GM23338 (cell line): ENCODE data around the gene SELP. TPM values are rescaled to one million over a fixed set of nuclear protein-coding genes. Genes with fewer than 3 reads are reported as not detected.

Source experiments
- ATAC-seq: fragments of 200-7000 bp; cut with Tn5 transposase; 3 replicates; pipeline ENCODE4 v1.9.1; 2020
- DNase-seq: peaks from one replicate; pipeline ENCODE4 v3.0.0-alpha.2; 2015; ENCODE audit warnings: low spot score
- H2AFZ ChIP-seq: fragments of 200-600 bp; sonication (generic); 2 replicates; pipeline ENCODE4 v1.8.0; 2016; ENCODE audit warnings: antibody characterized with exemption, mild to moderate bottlenecking, moderate library complexity
- H3F3A ChIP-seq: fragments of 200-600 bp; sonication (generic); replicated peaks from 2 replicates; pipeline ENCODE4 v1.8.0; 2017; ENCODE audit warnings: antibody characterized with exemption, mixed run types, low read depth
- H3K27ac ChIP-seq: fragments of 200-600 bp; sonication (generic); 2 replicates; pipeline ENCODE4 v1.6.1; 2016; ENCODE audit warnings: low read depth
- H3K27me3 ChIP-seq: fragments of 200-600 bp; sonication (generic); 2 replicates; pipeline ENCODE4 v1.8.0; 2016; ENCODE audit warnings: mild to moderate bottlenecking, mixed run types, moderate library complexity; ENCODE audit not compliant: insufficient read depth
- H3K36me3 ChIP-seq: fragments of 200-600 bp; sonication (generic); 2 replicates; pipeline ENCODE4 v1.8.0; 2016; ENCODE audit warnings: mild to moderate bottlenecking; ENCODE audit not compliant: insufficient read depth
- H3K4me1 ChIP-seq: fragments of 200-600 bp; sonication (generic); 2 replicates; pipeline ENCODE4 v1.8.0; 2016; ENCODE audit warnings: mild to moderate bottlenecking, moderate library complexity; ENCODE audit not compliant: insufficient read depth
- H3K4me2 ChIP-seq: fragments of 200-600 bp; sonication (generic); 2 replicates; pipeline ENCODE4 v1.7.1; 2017; ENCODE audit warnings: mixed run types
- H3K4me3 ChIP-seq: fragments of 200-600 bp; sonication (generic); 2 replicates; pipeline ENCODE4 v1.6.1; 2016; ENCODE audit warnings: mixed run types
- H3K79me2 ChIP-seq: fragments of 200-600 bp; sonication (generic); replicated peaks from 2 replicates; pipeline ENCODE4 v1.8.0; 2017; ENCODE audit warnings: mild to moderate bottlenecking; ENCODE audit not compliant: insufficient read depth
- H3K9me2 ChIP-seq: fragments of 200-600 bp; sonication (generic); 2 replicates; pipeline ENCODE4 v1.8.0; 2017; ENCODE audit not compliant: insufficient read depth
- H4K20me1 ChIP-seq: fragments of 200-600 bp; sonication (generic); replicated peaks from 2 replicates; pipeline ENCODE4 v1.8.0; 2017; ENCODE audit warnings: mild to moderate bottlenecking; ENCODE audit not compliant: insufficient read depth
- H3K27ac Mint-ChIP-seq: 2 replicates; pipeline ENCODE4 v1.8.0; 2020; ENCODE audit warnings: inconsistent platforms, mild to moderate bottlenecking, moderate library complexity, mixed read lengths
- H3K27me3 Mint-ChIP-seq: 3 replicates; pipeline ENCODE4 v1.8.0; 2022; ENCODE audit warnings: low read depth, mild to moderate bottlenecking, moderate library complexity, mixed read lengths, inconsistent platforms; ENCODE audit not compliant: insufficient read depth, poor library complexity
- H3K36me3 Mint-ChIP-seq: 3 replicates; pipeline ENCODE4 v1.8.0; 2021; ENCODE audit warnings: low read depth, mild to moderate bottlenecking, inconsistent platforms, moderate library complexity, mixed read lengths
- H3K4me1 Mint-ChIP-seq: 3 replicates; pipeline ENCODE4 v1.8.0; 2020; ENCODE audit warnings: mild to moderate bottlenecking, inconsistent platforms, mixed read lengths
- H3K4me3 Mint-ChIP-seq: 3 replicates; pipeline ENCODE4 v1.8.0; 2021; ENCODE audit warnings: moderate library complexity, mild to moderate bottlenecking, inconsistent platforms, mixed read lengths
- H3K9me3 Mint-ChIP-seq: 3 replicates; pipeline ENCODE4 v1.8.0; 2020; ENCODE audit warnings: moderate library complexity, mild to moderate bottlenecking, inconsistent platforms, mixed read lengths
- NANOG ChIP-seq: IDR thresholded peaks from 2 replicates; pipeline ENCODE4 v1.6.1; 2016; ENCODE audit warnings: antibody characterized with exemption, borderline replicate concordance
- STAT1 ChIP-seq: IDR thresholded peaks from one replicate; pipeline ENCODE4 v1.6.1; 2016; ENCODE audit warnings: antibody characterized with exemption; ENCODE audit not compliant: unreplicated experiment
- ZNF331 ChIP-seq: fragments of 250-450 bp; sonication (Bioruptor Pico); IDR thresholded peaks from 2 replicates; pipeline ENCODE4 v1.5.0; 2020; ENCODE audit warnings: low read depth, mild to moderate bottlenecking, moderate library complexity
- polyA plus RNA-seq: library from polyadenylated mRNA; unstranded; fragments of >200 nt; fragmentation: Nextera tagmentation; extraction: Ambion mirVana; gene quantifications from 2 replicates; pipeline ENCODE4 v1.2.1, GENCODE V29; 2016
- total RNA-seq: library from RNA; depleted of rRNA; stranded (reverse); fragments of >200 nt; shearing (Covaris generic); gene quantifications from 2 replicates; pipeline ENCODE4 v1.2.3, GENCODE V29; 2014
- TF ChIP-seq, protein P1 (sequence below): fragments of 250-450 bp; sonication (Bioruptor Pico); IDR thresholded peaks from 2 replicates; pipeline ENCODE4 v1.5.0; 2020; ENCODE audit warnings: mild to moderate bottlenecking, moderate library complexity
- TF ChIP-seq, protein P2 (sequence below), 2 experiments: fragments of 200-600 bp in 1 of 2; sonication (generic) in 1 of 2; conservative IDR thresholded peaks; 2 replicates each; pipeline versions ENCODE4 v1.5.1 to v1.6.1; 2016 to 2017; ENCODE audit warnings: antibody characterized with exemption in 2 of 2, low read depth in 2 of 2, mild to moderate bottlenecking in 2 of 2, moderate library complexity in 1 of 2

The SELP gene
- total and polyA plus RNA-seq, 2 experiments from 2014 or later = not detected

DNA sequence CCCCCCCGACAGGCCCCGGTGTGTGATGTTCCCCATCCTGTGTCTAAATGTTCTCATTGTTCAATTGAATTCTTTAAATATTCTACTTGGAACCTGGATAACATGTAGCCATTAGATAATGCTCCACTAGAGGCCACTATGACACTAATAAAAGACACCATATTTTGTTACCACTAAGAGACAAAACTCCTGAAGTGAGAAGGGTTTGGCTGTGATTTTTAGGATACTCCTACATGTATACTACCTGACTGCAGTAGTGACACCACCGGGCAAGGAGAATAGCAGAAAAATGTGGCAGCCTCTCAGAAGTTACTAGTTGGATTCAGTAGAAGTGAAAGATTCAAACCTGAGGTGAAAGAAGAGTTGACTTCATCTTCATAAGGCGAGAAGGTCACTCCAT is 79.6 kb downstream of the SELP start:
- Histone ChIP-seq H3F3A (no peaks in the 10 kb centered on the region), H3K4me1 (no peaks in the 10 kb centered on the region), H3K79me2 (no peaks in the 10 kb centered on the region), H3K4me2 (no peak overlapping the region), H3K9me2 (no peaks in the 10 kb centered on the region), H3K27me3 (no peaks in the 10 kb centered on the region), H3K4me3 (no peak overlapping the region), H3K27ac (no peak overlapping the region), H2AFZ (no peak overlapping the region), H4K20me1 (no peaks in the 10 kb centered on the region), H3K36me3 (no peaks in the 10 kb centered on the region)
- no peaks in the 10 kb centered on the region for H3K36me3 Mint-ChIP-seq
- ATAC-seq (peak; percentile 80), DNase-seq (peak; percentile 77)
- H3K27ac Mint-ChIP-seq = no peak overlapping the region
- no peaks in the 10 kb centered on the region for H3K9me3 Mint-ChIP-seq
- no peak overlapping the region for H3K4me3 Mint-ChIP-seq
- TF ChIP-seq ZNF331 (CRISPR knock-in tag) = no peak
- TF ChIP-seq STAT1 = no peak
- TF ChIP-seq NANOG = no peak
- TF ChIP-seq, protein P1, sequence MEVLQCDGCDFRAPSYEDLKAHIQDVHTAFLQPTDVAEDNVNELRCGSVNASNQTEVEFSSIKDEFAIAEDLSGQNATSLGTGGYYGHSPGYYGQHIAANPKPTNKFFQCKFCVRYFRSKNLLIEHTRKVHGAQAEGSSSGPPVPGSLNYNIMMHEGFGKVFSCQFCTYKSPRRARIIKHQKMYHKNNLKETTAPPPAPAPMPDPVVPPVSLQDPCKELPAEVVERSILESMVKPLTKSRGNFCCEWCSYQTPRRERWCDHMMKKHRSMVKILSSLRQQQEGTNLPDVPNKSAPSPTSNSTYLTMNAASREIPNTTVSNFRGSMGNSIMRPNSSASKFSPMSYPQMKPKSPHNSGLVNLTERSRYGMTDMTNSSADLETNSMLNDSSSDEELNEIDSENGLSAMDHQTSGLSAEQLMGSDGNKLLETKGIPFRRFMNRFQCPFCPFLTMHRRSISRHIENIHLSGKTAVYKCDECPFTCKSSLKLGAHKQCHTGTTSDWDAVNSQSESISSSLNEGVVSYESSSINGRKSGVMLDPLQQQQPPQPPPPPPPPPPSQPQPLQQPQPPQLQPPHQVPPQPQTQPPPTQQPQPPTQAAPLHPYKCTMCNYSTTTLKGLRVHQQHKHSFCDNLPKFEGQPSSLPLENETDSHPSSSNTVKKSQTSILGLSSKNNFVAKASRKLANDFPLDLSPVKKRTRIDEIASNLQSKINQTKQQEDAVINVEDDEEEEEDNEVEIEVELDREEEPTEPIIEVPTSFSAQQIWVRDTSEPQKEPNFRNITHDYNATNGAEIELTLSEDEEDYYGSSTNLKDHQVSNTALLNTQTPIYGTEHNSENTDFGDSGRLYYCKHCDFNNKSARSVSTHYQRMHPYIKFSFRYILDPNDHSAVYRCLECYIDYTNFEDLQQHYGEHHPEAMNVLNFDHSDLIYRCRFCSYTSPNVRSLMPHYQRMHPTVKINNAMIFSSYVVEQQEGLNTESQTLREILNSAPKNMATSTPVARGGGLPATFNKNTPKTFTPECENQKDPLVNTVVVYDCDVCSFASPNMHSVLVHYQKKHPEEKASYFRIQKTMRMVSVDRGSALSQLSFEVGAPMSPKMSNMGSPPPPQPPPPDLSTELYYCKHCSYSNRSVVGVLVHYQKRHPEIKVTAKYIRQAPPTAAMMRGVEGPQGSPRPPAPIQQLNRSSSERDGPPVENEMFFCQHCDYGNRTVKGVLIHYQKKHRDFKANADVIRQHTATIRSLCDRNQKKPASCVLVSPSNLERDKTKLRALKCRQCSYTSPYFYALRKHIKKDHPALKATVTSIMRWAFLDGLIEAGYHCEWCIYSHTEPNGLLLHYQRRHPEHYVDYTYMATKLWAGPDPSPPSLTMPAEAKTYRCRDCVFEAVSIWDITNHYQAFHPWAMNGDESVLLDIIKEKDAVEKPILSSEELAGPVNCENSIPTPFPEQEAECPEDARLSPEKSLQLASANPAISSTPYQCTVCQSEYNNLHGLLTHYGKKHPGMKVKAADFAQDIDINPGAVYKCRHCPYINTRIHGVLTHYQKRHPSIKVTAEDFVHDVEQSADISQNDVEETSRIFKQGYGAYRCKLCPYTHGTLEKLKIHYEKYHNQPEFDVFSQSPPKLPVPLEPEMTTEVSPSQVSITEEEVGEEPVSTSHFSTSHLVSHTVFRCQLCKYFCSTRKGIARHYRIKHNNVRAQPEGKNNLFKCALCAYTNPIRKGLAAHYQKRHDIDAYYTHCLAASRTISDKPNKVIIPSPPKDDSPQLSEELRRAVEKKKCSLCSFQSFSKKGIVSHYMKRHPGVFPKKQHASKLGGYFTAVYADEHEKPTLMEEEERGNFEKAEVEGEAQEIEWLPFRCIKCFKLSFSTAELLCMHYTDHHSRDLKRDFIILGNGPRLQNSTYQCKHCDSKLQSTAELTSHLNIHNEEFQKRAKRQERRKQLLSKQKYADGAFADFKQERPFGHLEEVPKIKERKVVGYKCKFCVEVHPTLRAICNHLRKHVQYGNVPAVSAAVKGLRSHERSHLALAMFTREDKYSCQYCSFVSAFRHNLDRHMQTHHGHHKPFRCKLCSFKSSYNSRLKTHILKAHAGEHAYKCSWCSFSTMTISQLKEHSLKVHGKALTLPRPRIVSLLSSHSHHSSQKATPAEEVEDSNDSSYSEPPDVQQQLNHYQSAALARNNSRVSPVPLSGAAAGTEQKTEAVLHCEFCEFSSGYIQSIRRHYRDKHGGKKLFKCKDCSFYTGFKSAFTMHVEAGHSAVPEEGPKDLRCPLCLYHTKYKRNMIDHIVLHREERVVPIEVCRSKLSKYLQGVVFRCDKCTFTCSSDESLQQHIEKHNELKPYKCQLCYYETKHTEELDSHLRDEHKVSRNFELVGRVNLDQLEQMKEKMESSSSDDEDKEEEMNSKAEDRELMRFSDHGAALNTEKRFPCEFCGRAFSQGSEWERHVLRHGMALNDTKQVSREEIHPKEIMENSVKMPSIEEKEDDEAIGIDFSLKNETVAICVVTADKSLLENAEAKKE (CRISPR knock-in tag) = no peak
- TF ChIP-seq, protein P2, sequence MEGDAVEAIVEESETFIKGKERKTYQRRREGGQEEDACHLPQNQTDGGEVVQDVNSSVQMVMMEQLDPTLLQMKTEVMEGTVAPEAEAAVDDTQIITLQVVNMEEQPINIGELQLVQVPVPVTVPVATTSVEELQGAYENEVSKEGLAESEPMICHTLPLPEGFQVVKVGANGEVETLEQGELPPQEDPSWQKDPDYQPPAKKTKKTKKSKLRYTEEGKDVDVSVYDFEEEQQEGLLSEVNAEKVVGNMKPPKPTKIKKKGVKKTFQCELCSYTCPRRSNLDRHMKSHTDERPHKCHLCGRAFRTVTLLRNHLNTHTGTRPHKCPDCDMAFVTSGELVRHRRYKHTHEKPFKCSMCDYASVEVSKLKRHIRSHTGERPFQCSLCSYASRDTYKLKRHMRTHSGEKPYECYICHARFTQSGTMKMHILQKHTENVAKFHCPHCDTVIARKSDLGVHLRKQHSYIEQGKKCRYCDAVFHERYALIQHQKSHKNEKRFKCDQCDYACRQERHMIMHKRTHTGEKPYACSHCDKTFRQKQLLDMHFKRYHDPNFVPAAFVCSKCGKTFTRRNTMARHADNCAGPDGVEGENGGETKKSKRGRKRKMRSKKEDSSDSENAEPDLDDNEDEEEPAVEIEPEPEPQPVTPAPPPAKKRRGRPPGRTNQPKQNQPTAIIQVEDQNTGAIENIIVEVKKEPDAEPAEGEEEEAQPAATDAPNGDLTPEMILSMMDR (conservative IDR thresholded peaks at IDR 0.05; ENCODE audit: low read depth in 2 of 2) = peak; percentile 58 to 70
- no peaks in the 10 kb centered on the region for H3K27me3 Mint-ChIP-seq
- H3K4me1 Mint-ChIP-seq = no peaks in the 10 kb centered on the region
